ENCODE measurements around the gene EBF3.

DNA sequence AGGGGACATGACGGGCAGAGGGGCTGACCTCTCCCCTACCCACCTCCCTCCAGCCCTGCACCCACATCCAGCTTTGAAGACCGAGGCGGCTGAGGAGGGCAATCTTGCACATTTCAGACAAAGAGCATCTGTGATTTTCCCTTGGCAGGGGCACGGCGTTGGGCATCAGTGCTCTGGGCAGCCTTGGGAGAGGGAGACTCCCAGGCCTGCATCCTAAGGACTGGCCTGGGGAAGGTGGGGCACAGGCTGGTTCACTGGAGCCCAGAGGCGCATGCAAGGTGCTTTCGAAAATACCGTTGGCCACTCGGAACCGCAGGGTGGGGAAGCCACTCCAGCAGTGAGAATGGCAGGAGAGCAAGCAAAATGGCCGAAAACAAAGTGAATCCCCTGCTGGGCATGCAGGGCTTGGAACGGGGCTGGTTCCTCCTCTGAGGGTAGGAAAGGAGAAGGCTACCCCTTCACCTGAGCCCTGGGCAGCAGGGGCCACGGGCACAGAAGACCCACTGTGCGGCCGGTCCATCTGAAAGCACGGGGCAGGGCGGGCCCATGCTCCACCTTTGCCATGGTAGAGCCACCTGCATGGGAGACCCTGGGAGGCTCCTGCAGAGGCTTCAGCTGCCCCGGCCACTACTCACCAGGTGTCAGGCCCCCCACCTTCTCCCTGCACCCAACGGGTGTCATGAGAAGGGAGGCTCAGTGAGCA is 49.8 kb downstream of the EBF3 start:
- TF ChIP-seq, protein P1, sequence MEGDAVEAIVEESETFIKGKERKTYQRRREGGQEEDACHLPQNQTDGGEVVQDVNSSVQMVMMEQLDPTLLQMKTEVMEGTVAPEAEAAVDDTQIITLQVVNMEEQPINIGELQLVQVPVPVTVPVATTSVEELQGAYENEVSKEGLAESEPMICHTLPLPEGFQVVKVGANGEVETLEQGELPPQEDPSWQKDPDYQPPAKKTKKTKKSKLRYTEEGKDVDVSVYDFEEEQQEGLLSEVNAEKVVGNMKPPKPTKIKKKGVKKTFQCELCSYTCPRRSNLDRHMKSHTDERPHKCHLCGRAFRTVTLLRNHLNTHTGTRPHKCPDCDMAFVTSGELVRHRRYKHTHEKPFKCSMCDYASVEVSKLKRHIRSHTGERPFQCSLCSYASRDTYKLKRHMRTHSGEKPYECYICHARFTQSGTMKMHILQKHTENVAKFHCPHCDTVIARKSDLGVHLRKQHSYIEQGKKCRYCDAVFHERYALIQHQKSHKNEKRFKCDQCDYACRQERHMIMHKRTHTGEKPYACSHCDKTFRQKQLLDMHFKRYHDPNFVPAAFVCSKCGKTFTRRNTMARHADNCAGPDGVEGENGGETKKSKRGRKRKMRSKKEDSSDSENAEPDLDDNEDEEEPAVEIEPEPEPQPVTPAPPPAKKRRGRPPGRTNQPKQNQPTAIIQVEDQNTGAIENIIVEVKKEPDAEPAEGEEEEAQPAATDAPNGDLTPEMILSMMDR (IDR thresholded peaks at IDR 0.05; ENCODE audit: low read depth, low read length), result no peak
- TF ChIP-seq EZH2phosphoT487 (IDR thresholded peaks at IDR 0.05; ENCODE audit: low read depth), result no peak
